ENCODE measurements around the gene ATG4D.

GRCh38 chr19:10516671-10517286 is 26.9 kb upstream of the ATG4D start:
- TF ChIP-seq CTCF (IDR thresholded peaks at IDR 0.05), result no peak
- TF ChIP-seq POLR2AphosphoS5 (IDR thresholded peaks at IDR 0.05), result no peak

Measured in transverse colon (tissue), 4 donors.